Heart left ventricle (tissue), 13 donors: ENCODE data around the gene RIPOR1.

ENCODE experiments used
- CTCF ChIP-seq, 12 donors: fragments of 200-600 bp; sonication (generic) in 4 of 12; IDR thresholded peaks; one replicate each; pipeline versions ENCODE4 v1.5.0 to v1.8.0; 2018 to 2022; ENCODE audit warnings: antibody characterized with exemption in 12 of 12, mild to moderate bottlenecking in 5 of 12
- POLR2A ChIP-seq, 2 donors: fragments of 450-650 bp; IDR thresholded peaks; one replicate each; pipeline ENCODE4 v1.6.1; 2017; ENCODE audit warnings: antibody characterized with exemption in 2 of 2, mild to moderate bottlenecking in 2 of 2, moderate library complexity in 2 of 2
- donor health status: ischemic (EF 13 %, LVEDD 7.1; RV severe dilation, severe dysfunction).
- donor health status: DM: no; HTN: yes; CAD: no.
- donor health status: DM: no; HTN: no; CAD: no.
- donor health status: ischemic (EF 25% LVEDD 6.9; RV normal size, moderate dysfunction).
- donor health status: ischemic (EF 25% LVEDD 5.7; RV mildly dilated, moderate dysfunction).
- donor health status: ischemic (EF 35%, LVEDD 5.7; RV mildly dilated, moderate dysfunction).
- donor health status: nonischemic (EF 11% LVEDD 7.7; RV severe dilation, severe dysfunction).
- donor health status: DM: yes; HTN: yes; CAD: no.
- donor health status: PGD.
- donor health status: ischemic (EF 29% LVEDD 5.4; RV normal size, mild dysfunction).
- donor health status: nonischemic (EF 23%, LVEDD 6.1; RV moderate dilation, normal function).

- no peak for TF ChIP-seq CTCF (IDR thresholded peaks at IDR 0.05)
- TF ChIP-seq POLR2A (IDR thresholded peaks at IDR 0.05): no peak
Measured at GRCh38 chr16:67542464-67542863, 13.8 kb downstream of the RIPOR1 start.
